Large intestine (tissue), 3 donors: ENCODE data around the gene STH. TPM values are rescaled to one million over a fixed set of nuclear protein-coding genes. Genes with fewer than 3 reads are reported as not detected.
"Not testable (repeated sequence)": the region's sequence is repeated elsewhere in the genome, so short reads cannot be mapped to it uniquely, and the experiment has no call there.

ENCODE experiments used
- DNase-seq, 2 donors: peaks; one replicate each; pipeline versions ENCODE4 v3.0.0 to v3.0.0-alpha.2; 2013
- H3K27ac ChIP-seq: one replicate; pipeline ENCODE4 v1.5.1; 2013; ENCODE audit warnings: low read length
- H3K27me3 ChIP-seq: 2 replicates; pipeline ENCODE4 v1.6.1; 2013; ENCODE audit warnings: low read length; ENCODE audit not compliant: control insufficient read depth, insufficient read depth
- H3K36me3 ChIP-seq: 2 replicates; pipeline ENCODE4 v1.6.1; 2013; ENCODE audit warnings: low read length; ENCODE audit not compliant: control insufficient read depth, insufficient read depth
- H3K4me1 ChIP-seq: one replicate; pipeline ENCODE4 v1.6.1; 2013; ENCODE audit warnings: low read length; ENCODE audit not compliant: control insufficient read depth, insufficient read depth
- H3K4me3 ChIP-seq: one replicate; pipeline ENCODE4 v1.5.1; 2013; ENCODE audit warnings: low read length
- H3K9me3 ChIP-seq: one replicate; pipeline ENCODE4 v1.6.1; 2013; ENCODE audit warnings: mild to moderate bottlenecking, low read depth, low read length, moderate library complexity; ENCODE audit not compliant: control insufficient read depth
- WGBS: methylation state at CpG from one replicate; pipeline ENCODE4 v1.1.5; 2013; ENCODE audit warnings: low lambda C conversion rate; ENCODE audit not compliant: insufficient coverage; 5-methylcytosine and 5-hydroxymethylcytosine counted together
- polyA plus RNA-seq: library from polyadenylated mRNA; unstranded; fragments of 120-200 nt; gene quantifications from one replicate; pipeline ENCODE4 v1.2.1, GENCODE V29; 2013

Gene STH
- polyA plus RNA-seq, 1 donor = not detected

DNA sequence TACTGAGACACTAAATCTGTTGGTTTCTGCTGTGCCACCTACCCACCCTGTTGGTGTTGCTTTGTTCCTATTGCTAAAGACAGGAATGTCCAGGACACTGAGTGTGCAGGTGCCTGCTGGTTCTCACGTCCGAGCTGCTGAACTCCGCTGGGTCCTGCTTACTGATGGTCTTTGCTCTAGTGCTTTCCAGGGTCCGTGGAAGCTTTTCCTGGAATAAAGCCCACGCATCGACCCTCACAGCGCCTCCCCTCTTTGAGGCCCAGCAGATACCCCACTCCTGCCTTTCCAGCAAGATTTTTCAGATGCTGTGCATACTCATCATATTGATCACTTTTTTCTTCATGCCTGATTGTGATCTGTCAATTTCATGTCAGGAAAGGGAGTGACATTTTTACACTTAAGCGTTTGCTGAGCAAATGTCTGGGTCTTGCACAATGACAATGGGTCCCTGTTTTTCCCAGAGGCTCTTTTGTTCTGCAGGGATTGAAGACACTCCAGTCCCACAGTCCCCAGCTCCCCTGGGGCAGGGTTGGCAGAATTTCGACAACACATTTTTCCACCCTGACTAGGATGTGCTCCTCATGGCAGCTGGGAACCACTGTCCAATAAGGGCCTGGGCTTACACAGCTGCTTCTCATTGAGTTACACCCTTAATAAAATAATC lies 14.6 kb downstream of the STH start:
- Histone ChIP-seq H3K36me3 (no peaks in the 10 kb centered on the region), H3K27me3 (no peaks in the 10 kb centered on the region), H3K4me3 (no peak overlapping the region), H3K4me1 (no peaks in the 10 kb centered on the region), H3K9me3 (no peaks in the 10 kb centered on the region), H3K27ac (no peak overlapping the region)
- DNase-seq = no peak
- WGBS = 90% methylated on average over 2 of the region's 9 CpGs

DNA sequence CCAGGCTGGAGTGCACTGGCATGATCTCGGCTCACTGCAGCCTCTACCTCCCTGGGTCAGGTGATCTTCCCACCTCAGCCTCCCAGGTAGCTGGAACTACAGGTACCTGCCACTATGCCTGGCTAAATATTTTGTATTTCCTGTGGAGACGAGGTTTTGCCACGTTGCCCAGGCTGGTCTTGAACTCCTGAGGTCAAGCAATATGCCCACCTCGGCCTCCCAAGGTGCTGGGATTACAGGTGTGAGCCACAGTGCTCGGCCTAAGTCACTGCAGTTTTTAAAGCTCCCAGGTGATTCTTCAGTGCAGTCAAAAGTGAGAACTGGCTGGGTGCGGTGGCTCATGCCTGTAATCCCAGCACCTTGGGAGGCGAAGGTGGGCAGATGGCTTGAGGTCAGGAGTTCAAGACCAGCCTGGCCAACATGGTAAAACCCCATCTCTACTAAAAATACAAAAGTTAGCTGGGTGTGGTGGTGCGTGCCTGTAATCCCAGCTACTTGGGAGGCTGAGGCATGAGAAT lies 20.4 kb downstream of the STH start:
- not testable (repeated sequence) for H3K27ac ChIP-seq, H3K4me1 ChIP-seq

DNA sequence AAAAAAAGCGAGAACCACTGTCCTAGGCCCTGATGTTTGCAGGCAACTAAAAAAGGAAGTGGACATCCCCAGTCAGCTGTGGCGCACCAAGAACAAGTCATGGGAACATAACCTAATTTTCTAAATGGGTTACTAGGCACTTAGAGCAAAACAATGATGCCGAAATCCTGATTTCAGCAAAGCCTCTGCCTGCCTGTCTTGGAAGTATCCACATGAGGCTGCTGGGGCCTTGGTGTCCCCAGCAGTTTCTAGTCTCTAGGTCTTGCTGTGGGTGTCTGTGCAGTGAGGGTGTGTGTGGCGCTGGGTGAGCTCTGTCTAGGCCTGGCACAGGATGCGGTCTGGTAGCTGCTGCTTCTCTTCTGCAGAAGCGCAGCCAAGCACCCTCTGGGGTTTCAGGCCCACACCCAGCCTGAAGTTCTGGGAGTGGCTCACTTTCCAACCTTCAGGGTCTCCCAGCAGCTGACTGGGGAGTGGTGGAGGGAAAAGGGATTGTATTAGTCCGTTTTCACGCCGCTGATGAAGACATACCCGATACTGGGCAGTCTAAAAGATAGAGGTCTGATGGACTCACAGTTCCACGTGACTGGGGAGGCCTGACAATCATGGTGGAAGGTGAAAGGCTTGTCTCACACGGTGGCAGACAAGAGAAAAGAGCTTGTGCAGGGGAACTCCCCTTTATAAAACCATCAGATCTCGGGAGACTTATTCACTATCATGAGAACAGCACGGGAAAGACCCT lies 21.1 kb downstream of the STH start:
- no peak for DNase-seq
- WGBS = 100% methylated on average over 1 of the region's 14 CpGs
- H3K4me1 ChIP-seq = no peaks in the 10 kb centered on the region
- no peaks in the 10 kb centered on the region for H3K27me3 ChIP-seq
- H3K4me3 ChIP-seq = no peak overlapping the region
- peaks cover 6% of the 10 kb centered on the region for H3K36me3 ChIP-seq
- H3K9me3 ChIP-seq = no peaks in the 10 kb centered on the region
- H3K27ac ChIP-seq = no peak overlapping the region

More for the DNA sequence above, 20.4 kb downstream of the STH start:
- not testable (repeated sequence) for H3K27me3 ChIP-seq, H3K36me3 ChIP-seq, H3K9me3 ChIP-seq, H3K4me3 ChIP-seq, DNase-seq
- WGBS = no CpG with 5 or more reads among the region's 8 CpGs

DNA sequence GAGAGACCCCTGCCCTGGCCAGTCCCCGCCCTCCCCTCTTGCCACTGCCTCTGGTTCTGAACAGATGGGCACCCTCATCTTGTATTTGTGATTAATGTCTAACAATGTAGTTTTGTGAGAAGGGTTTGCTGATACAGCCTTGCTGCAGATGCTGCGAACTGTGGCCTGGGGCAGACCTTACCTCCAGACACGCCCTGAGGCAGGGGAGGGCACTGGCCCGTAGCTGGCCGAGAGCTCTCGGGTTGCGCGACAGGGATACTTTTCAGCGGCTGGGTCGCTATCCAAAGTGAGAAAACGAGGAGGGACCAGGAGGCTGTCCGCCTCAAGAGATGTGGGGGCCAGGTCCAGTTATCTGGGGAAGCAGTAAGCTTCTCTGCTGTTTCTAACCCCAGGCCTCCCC lies 21.9 kb downstream of the STH start:
- no peaks in the 10 kb centered on the region for H3K4me1 ChIP-seq
- no peak overlapping the region for H3K4me3 ChIP-seq
- peaks cover 14% of the 10 kb centered on the region for H3K36me3 ChIP-seq
- no peaks in the 10 kb centered on the region for H3K9me3 ChIP-seq
- no peak overlapping the region for H3K27ac ChIP-seq
- no peaks in the 10 kb centered on the region for H3K27me3 ChIP-seq
- WGBS = no CpG with 5 or more reads among the region's 12 CpGs
- no peak for DNase-seq

DNA sequence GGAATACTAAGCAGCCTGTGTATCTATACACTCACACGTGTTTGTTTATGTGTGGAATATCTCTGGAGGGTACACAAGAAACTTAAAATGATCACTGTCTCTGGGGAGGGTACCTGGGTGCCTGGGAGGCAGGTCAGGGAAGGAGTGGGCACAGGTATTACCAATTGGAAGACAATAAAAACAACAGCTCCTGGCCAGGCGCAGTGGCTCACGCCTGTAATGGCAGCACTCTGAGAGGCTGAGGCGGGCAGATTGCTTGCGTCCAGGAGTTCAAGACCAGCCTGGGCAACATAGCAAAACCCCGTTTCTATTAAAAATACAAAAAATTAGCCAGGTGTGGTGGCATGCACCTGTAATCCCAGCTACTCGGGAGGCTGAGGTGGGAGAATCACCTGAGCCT lies 24.3 kb downstream of the STH start:
- not testable (repeated sequence) for H3K27ac ChIP-seq
- no CpG with 5 or more reads among the region's 7 CpGs for WGBS
- peaks cover 34% of the 10 kb centered on the region for H3K36me3 ChIP-seq

DNA sequence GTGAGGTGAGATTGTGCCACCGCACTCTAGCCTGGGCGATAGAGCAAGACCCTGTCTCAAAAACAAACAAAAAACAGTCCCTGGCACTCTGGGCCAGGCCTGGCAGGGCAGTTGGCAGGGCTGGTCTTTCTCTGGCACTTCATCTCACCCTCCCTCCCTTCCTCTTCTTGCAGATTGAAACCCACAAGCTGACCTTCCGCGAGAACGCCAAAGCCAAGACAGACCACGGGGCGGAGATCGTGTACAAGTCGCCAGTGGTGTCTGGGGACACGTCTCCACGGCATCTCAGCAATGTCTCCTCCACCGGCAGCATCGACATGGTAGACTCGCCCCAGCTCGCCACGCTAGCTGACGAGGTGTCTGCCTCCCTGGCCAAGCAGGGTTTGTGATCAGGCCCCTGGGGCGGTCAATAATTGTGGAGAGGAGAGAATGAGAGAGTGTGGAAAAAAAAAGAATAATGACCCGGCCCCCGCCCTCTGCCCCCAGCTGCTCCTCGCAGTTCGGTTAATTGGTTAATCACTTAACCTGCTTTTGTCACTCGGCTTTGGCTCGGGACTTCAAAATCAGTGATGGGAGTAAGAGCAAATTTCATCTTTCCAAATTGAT lies 24.8 kb downstream of the STH start:
- no peak overlapping the region for H3K27ac ChIP-seq
- H3K4me3 ChIP-seq = no peak overlapping the region
- no peak for DNase-seq
- H3K36me3 ChIP-seq = peaks cover 38% of the 10 kb centered on the region
- H3K9me3 ChIP-seq = no peaks in the 10 kb centered on the region
- no CpG with 5 or more reads among the region's 24 CpGs for WGBS
- no peaks in the 10 kb centered on the region for H3K27me3 ChIP-seq
- no peaks in the 10 kb centered on the region for H3K4me1 ChIP-seq

More for the DNA sequence above, 24.3 kb downstream of the STH start:
- not testable (repeated sequence) for DNase-seq, H3K4me3 ChIP-seq, H3K4me1 ChIP-seq, H3K27me3 ChIP-seq, H3K9me3 ChIP-seq

DNA sequence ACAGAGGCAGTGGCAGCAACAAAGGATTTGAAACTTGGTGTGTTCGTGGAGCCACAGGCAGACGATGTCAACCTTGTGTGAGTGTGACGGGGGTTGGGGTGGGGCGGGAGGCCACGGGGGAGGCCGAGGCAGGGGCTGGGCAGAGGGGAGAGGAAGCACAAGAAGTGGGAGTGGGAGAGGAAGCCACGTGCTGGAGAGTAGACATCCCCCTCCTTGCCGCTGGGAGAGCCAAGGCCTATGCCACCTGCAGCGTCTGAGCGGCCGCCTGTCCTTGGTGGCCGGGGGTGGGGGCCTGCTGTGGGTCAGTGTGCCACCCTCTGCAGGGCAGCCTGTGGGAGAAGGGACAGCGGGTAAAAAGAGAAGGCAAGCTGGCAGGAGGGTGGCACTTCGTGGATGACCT lies 25.5 kb downstream of the STH start:
- H3K4me1 ChIP-seq = no peaks in the 10 kb centered on the region
- no peak overlapping the region for H3K4me3 ChIP-seq
- no peak overlapping the region for H3K27ac ChIP-seq
- H3K36me3 ChIP-seq = peaks cover 44% of the 10 kb centered on the region
- no peaks in the 10 kb centered on the region for H3K27me3 ChIP-seq
- DNase-seq = no peak
- no CpG with 5 or more reads among the region's 14 CpGs for WGBS
- H3K9me3 ChIP-seq = no peaks in the 10 kb centered on the region

DNA sequence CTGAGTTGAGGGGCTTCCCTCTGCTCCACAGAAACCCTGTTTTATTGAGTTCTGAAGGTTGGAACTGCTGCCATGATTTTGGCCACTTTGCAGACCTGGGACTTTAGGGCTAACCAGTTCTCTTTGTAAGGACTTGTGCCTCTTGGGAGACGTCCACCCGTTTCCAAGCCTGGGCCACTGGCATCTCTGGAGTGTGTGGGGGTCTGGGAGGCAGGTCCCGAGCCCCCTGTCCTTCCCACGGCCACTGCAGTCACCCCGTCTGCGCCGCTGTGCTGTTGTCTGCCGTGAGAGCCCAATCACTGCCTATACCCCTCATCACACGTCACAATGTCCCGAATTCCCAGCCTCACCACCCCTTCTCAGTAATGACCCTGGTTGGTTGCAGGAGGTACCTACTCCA lies 26.0 kb downstream of the STH start:
- WGBS = no CpG with 5 or more reads among the region's 10 CpGs
- Histone ChIP-seq H3K9me3 (no peaks in the 10 kb centered on the region), H3K4me3 (no peak overlapping the region), H3K27me3 (no peaks in the 10 kb centered on the region), H3K36me3 (peaks cover 46% of the 10 kb centered on the region), H3K27ac (no peak overlapping the region), H3K4me1 (no peaks in the 10 kb centered on the region)
- no peak for DNase-seq

DNA sequence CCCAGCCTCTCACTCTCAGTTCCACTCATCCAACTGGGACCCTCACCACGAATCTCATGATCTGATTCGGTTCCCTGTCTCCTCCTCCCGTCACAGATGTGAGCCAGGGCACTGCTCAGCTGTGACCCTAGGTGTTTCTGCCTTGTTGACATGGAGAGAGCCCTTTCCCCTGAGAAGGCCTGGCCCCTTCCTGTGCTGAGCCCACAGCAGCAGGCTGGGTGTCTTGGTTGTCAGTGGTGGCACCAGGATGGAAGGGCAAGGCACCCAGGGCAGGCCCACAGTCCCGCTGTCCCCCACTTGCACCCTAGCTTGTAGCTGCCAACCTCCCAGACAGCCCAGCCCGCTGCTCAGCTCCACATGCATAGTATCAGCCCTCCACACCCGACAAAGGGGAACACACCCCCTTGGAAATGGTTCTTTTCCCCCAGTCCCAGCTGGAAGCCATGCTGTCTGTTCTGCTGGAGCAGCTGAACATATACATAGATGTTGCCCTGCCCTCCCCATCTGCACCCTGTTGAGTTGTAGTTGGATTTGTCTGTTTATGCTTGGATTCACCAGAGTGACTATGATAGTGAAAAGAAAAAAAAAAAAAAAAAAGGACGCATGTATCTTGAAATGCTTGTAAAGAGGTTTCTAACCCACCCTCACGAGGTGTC lies 26.6 kb downstream of the STH start:
- DNase-seq = no peak
- Histone ChIP-seq H3K36me3 (peaks cover 51% of the 10 kb centered on the region), H3K4me1 (no peaks in the 10 kb centered on the region), H3K27ac (no peak overlapping the region), H3K27me3 (no peaks in the 10 kb centered on the region), H3K4me3 (no peak overlapping the region), H3K9me3 (no peaks in the 10 kb centered on the region)
- WGBS = no CpG with 5 or more reads among the region's 8 CpGs
